NCI-H2196 treated with DMSO at 0.1 percent for 48 hours (cell line): ENCODE results near the gene EPHA2.

Experiments used
- DNase-seq: peaks from one replicate; lab custom pipeline; 2025; ENCODE audit not compliant: unreplicated experiment; lab: John Stamatoyannopoulos, UW

EPHA2 gene

DNA sequence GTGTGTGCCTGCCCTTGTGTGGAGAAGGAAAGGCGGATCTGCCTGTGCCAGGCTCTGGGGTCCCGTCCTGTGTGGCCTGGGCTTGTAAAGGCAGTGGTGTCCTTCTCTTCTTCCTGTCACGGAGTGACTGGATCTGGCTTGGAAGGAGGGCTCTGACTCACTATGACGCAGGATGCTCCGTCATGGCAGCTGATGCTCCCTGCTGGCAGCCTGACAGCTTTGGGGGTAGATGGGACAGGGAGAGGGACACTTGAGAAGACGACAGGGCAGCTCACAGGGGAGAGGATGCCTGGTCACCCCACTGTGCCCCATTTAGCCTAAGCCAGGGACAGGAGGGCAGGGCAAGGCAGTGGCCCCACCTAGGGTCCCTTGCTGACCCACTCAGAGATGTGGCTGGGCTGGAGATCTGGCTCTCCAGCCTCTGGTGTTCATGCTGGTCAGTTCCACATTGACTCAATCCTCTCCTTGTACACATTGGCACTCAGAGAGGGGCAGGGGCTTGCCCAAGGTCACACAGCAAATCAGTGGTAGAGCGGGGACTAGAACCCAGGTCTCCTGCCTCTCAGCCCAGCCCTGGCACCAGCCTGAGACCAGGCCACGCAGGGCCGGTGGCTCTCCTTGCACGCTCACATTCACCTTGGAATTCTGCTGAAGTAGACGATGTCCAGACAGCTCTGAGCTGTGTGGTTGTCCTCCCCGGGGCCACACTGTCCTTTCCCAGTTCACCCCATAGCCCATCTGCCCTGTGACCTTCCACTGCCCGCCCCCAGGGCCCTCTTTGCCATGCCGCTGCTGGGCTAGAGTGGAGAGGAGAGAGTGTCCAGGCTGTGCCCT lies 79.6 kb downstream of the EPHA2 start:
- DNase-seq, result no peak

DNA sequence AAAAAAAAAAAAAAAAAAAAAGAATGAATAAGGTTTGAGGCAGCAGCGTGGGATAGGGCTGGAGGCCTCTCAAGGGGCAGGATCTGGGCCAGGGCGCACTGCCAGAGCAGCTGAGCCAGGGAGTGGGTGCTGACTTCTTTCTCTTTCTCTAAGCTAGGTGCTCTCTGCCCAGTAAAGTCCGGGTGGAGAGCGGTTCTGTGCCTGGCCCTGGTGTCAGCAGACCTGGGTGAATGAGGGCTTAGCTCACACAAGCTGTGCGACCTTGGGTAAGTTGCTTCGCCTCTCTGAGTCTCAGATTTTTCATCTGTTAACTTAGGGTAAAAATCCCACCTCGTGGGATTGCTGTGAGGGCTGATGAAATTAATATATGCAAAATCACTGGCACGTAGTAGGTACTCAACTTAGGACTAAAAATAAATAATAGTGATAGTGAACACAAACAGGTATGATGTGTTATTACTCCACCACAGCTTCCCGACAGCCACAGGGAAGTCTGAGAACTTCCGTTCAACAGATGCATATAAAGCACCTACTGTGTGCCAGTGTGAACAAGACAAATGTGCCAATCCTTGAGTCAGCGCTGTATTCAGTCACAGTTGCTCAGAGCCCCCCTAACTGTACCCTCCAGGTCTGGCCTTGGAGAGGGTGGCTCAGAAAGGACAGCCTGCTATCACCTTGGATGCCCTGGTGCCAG lies 80.4 kb downstream of the EPHA2 start:
- DNase-seq, result no peak
